IMR-90 (cell line): ENCODE results near the gene ORC4. TPM values are rescaled to one million over a fixed set of nuclear protein-coding genes. Genes with fewer than 3 reads are reported as not detected.

Experiments used
- ATAC-seq: fragments of 200-7000 bp; cut with Tn5 transposase; 2 replicates; pipeline ENCODE4 v1.9.1; 2020; ENCODE audit warnings: low read depth, mild to moderate bottlenecking, moderate library complexity
- BruUV-seq: library from RNA; stranded (reverse); fragments of 400-500 nt; replicated peaks from 2 replicates; lab custom pipeline; 2021; lab: Mats Ljungman, UMichigan
- CTCF ChIA-PET: fragments of 300-600 bp; formaldehyde crosslinking; extraction: SDS; loops from one replicate; lab custom pipeline; 2021; ENCODE audit warnings: antibody characterized with exemption; lab: Yijun Ruan, JAX
- POLR2A ChIA-PET: fragments of 300-600 bp; sonication (Branson Sonifier 250); formaldehyde crosslinking; loops from one replicate; lab custom pipeline; 2022; ENCODE audit warnings: antibody characterized with exemption; ENCODE audit not compliant: unreplicated experiment; lab: Charles Lee
- DNase-seq: peaks from one replicate; pipeline ENCODE4 v3.0.0; 2013
- H2AFZ ChIP-seq: replicated peaks from 2 replicates; pipeline ENCODE3; 2013; ENCODE audit warnings: low read length, mild to moderate bottlenecking; ENCODE audit not compliant: poor library complexity
- H2AK5ac ChIP-seq: 2 replicates; pipeline ENCODE4 v1.6.1; 2013; ENCODE audit warnings: low read depth, low read length, inconsistent platforms
- H2AK9ac ChIP-seq: replicated peaks from 2 replicates; pipeline ENCODE3; 2013; ENCODE audit warnings: mild to moderate bottlenecking, low read depth, low read length, moderate library complexity; ENCODE audit not compliant: poor library complexity
- H2BK120ac ChIP-seq: 2 replicates; pipeline ENCODE4 v1.6.1; 2013; ENCODE audit warnings: low read depth, low read length, inconsistent platforms
- H2BK15ac ChIP-seq: 3 replicates; pipeline ENCODE4 v1.6.1; 2013; ENCODE audit warnings: low read depth, low read length, inconsistent platforms
- H2BK20ac ChIP-seq: 2 replicates; pipeline ENCODE4 v1.6.1; 2013; ENCODE audit warnings: low read depth, mild to moderate bottlenecking, inconsistent platforms, low read length, moderate library complexity
- H2BK5ac ChIP-seq: 2 replicates; pipeline ENCODE4 v1.6.1; 2013; ENCODE audit warnings: mild to moderate bottlenecking, low read depth, low read length, inconsistent platforms; ENCODE audit not compliant: poor library complexity, severe bottlenecking
- H3K14ac ChIP-seq: replicated peaks from 2 replicates; pipeline ENCODE4 v1.6.1; 2013; ENCODE audit warnings: low read depth, low read length, inconsistent platforms
- H3K18ac ChIP-seq: 2 replicates; pipeline ENCODE4 v1.6.1; 2013; ENCODE audit warnings: low read depth, low read length, control low read depth
- H3K23ac ChIP-seq: 2 replicates; pipeline ENCODE4 v1.6.1; 2013; ENCODE audit warnings: low read depth, low read length, inconsistent platforms
- H3K27ac ChIP-seq: 2 replicates; pipeline ENCODE4 v1.5.1; 2013; ENCODE audit warnings: mild to moderate bottlenecking, control low read depth, low read length; ENCODE audit not compliant: insufficient read depth
- H3K27me3 ChIP-seq: 2 replicates; pipeline ENCODE4 v1.6.1; 2013; ENCODE audit warnings: low read length; ENCODE audit not compliant: control insufficient read depth, insufficient read depth
- H3K36me3 ChIP-seq: 2 replicates; pipeline ENCODE4 v1.6.1; 2013; ENCODE audit warnings: low read length, mixed read lengths; ENCODE audit not compliant: control insufficient read depth, insufficient read depth
- H3K4ac ChIP-seq: 2 replicates; pipeline ENCODE4 v1.6.1; 2013; ENCODE audit warnings: low read depth, low read length, inconsistent platforms
- H3K4me1 ChIP-seq: 2 replicates; pipeline ENCODE4 v1.6.1; 2013; ENCODE audit warnings: low read length, mixed read lengths; ENCODE audit not compliant: control insufficient read depth, insufficient read depth
- H3K4me2 ChIP-seq: 2 replicates; pipeline ENCODE4 v1.6.1; 2013; ENCODE audit warnings: low read depth, mild to moderate bottlenecking, control low read depth, low read length, moderate library complexity
- H3K4me3 ChIP-seq: 2 replicates; pipeline ENCODE4 v1.5.1; 2013; ENCODE audit warnings: low read depth, mild to moderate bottlenecking, control low read depth, low read length, moderate library complexity; ENCODE audit not compliant: insufficient read depth
- H3K56ac ChIP-seq: 2 replicates; pipeline ENCODE4 v1.6.1; 2013; ENCODE audit warnings: low read length, inconsistent platforms; ENCODE audit not compliant: insufficient read depth; ENCODE audit errors: extremely low read depth
- H3K79me1 ChIP-seq, 2 experiments: 2 replicates each; pipeline ENCODE4 v1.6.1; 2013; ENCODE audit warnings: low read length in 2 of 2, inconsistent platforms in 1 of 2, low read depth in 1 of 2
- H3K9ac ChIP-seq: 2 replicates; pipeline ENCODE4 v1.6.1; 2013; ENCODE audit warnings: low read depth, low read length, control low read depth
- H3K9me1 ChIP-seq: 2 replicates; pipeline ENCODE4 v1.6.1; 2013; ENCODE audit warnings: low read length, inconsistent platforms; ENCODE audit not compliant: insufficient read depth
- H3K9me3 ChIP-seq: 2 replicates; pipeline ENCODE4 v1.6.1; 2013; ENCODE audit warnings: low read length; ENCODE audit not compliant: control insufficient read depth, insufficient read depth
- H4K20me1 ChIP-seq: 2 replicates; pipeline ENCODE4 v1.6.1; 2013; ENCODE audit warnings: low read length, inconsistent platforms; ENCODE audit not compliant: insufficient read depth
- H4K5ac ChIP-seq: 2 replicates; pipeline ENCODE4 v1.6.1; 2013; ENCODE audit warnings: mild to moderate bottlenecking, low read depth, low read length, control low read depth
- H4K8ac ChIP-seq, 2 experiments: 2 replicates each; pipeline ENCODE4 v1.6.1; 2013; ENCODE audit warnings: low read depth in 2 of 2, low read length in 2 of 2, control low read depth in 1 of 2, inconsistent platforms in 1 of 2
- H4K91ac ChIP-seq: 2 replicates; pipeline ENCODE4 v1.6.1; 2013; ENCODE audit warnings: low read depth, low read length, inconsistent platforms; ENCODE audit not compliant: insufficient read depth
- FOS ChIP-seq: fragments of 150-350 bp; IDR thresholded peaks from 2 replicates; pipeline ENCODE4 v1.6.1; 2016; ENCODE audit warnings: low read depth, low read length
- MXI1 ChIP-seq: IDR thresholded peaks from 2 replicates; pipeline ENCODE4 v1.6.1; 2012; ENCODE audit warnings: low read depth, mild to moderate bottlenecking, low read length, moderate library complexity, borderline replicate concordance
- SMC3 ChIP-seq: fragments of 150-350 bp; IDR thresholded peaks from 2 replicates; pipeline ENCODE4 v1.6.1; 2016; ENCODE audit warnings: low read depth, mild to moderate bottlenecking, antibody characterized with exemption, low read length, moderate library complexity
- WGBS, 2 experiments: methylation state at CpG; one replicate each; pipeline versions ENCODE4 v1.1.5 to v1.1.7; 2013; ENCODE audit warnings: missing lambda C conversion rate in 2 of 2; ENCODE audit not compliant: insufficient read length in 1 of 2; ENCODE audit errors: extremely low coverage in 2 of 2; 5-methylcytosine and 5-hydroxymethylcytosine counted together
- dilution Hi-C: fragments of 300-500 bp; cut with HindIII; formaldehyde crosslinking; loops from one replicate; pipeline ENCODE4 v1.14.3; 2018; ENCODE audit warnings: low sequenced_read_pairs; ENCODE audit not compliant: unreplicated experiment
- in situ Hi-C: fragments of 300-500 bp; cut with MboI; formaldehyde crosslinking; loops from 3 replicates; pipeline ENCODE4 v1.14.3; 2019; ENCODE audit warnings: low sequenced_read_pairs, inconsistent platforms, mixed read lengths
- intact Hi-C: fragments of 100-400 bp; cut with micrococcal nuclease; formaldehyde crosslinking; loops from 2 replicates; pipeline ENCODE4 v1.10.0; 2022
- polyA plus RNA-seq, 3 experiments: library from polyadenylated mRNA; depleted of rRNA; stranded (reverse); fragments of >200 nt; gene quantifications; 2 replicates each; pipeline ENCODE4 v1.2.3, GENCODE V29; 2012; ENCODE audit warnings: low replicate concordance in 1 of 3
- total RNA-seq: library from RNA; depleted of rRNA; stranded (reverse); fragments of >200 nt; gene quantifications from 2 replicates; pipeline ENCODE4 v1.2.3, GENCODE V29; 2012

ORC4 gene
- total and polyA plus RNA-seq, 2 of the 4 experiments (the other 2 are of a cell fraction), result 20.6 to 23.5 TPM

DNA sequence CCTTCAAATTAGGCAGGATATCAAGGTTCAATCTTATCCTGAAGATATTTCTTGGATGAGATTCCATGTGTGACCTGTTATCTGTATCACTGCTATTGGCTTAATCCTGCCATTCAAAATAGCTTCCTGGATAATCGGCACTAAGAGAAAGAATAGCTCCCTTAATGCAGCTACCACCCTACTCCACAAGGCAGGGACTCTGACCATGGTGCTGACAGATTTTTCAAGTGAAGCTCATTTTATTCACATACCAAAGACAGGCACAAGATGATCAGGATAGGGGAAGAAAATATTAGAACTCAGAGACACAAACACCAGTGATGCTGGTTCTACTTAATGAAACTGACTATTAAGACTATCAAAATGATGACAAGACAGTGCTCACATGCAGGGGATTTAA lies 74.9 kb downstream of the ORC4 start:
- TF ChIP-seq FOS, result no peak
- TF ChIP-seq MXI1, result 0 out of 2 replicates have a peak, but pooled peaks have one; percentile 18
- no peak for TF ChIP-seq SMC3
- Histone ChIP-seq H3K4ac (no peak overlapping the region), H3K9me1 (no peaks in the 10 kb centered on the region), H3K9ac (no peak overlapping the region), H3K23ac (no peak overlapping the region), H3K4me2 (no peak overlapping the region), H2BK15ac (no peak overlapping the region), H2AK9ac (no peak overlapping the region), H4K20me1 (no peaks in the 10 kb centered on the region), H3K27ac (no peak overlapping the region), H3K9me3 (no peaks in the 10 kb centered on the region), H3K18ac (no peak overlapping the region), H3K4me1 (no peaks in the 10 kb centered on the region), H4K91ac (no peak overlapping the region), H3K27me3 (no peaks in the 10 kb centered on the region), H3K4me3 (no peak overlapping the region), H2BK20ac (no peak overlapping the region), H3K56ac (no peak overlapping the region), H2BK5ac (no peak overlapping the region), H3K79me1 (no peaks in the 10 kb centered on the region), H2AFZ (no peak overlapping the region), H4K5ac (no peak overlapping the region), H4K8ac (no peak overlapping the region), H3K14ac (no peak overlapping the region), H2BK120ac (no peak overlapping the region), H2AK5ac (no peak overlapping the region), H3K36me3 (0 out of 2 replicates have a peak, but pooled peaks cover 2% of the 10 kb centered on the region)
- peak; percentile 63 for ATAC-seq
- no TSS peak for BruUV-seq
- ChIA-PET CTCF (no interaction called here), POLR2A (no interaction called here)
- WGBS, 2 experiments, result no CpG with 5 or more reads among the region's 1 CpG
- dilution Hi-C loops, result no loop called here
- in situ Hi-C loops, result no loop called here
- intact Hi-C loops, result no loop called here
- peak; percentile 16 for DNase-seq
